CD4-positive, alpha-beta T cell treated with Interleukin-17A for 4 hours (primary cell): ENCODE results near the gene GPC5.

Experiments
- DNase-seq: peaks from one replicate; pipeline ENCODE4 v3.0.0-alpha.2; 2020; ENCODE audit warnings: mixed read lengths

Gene GPC5

GRCh38 chr13:91596842-91597241 is 198.4 kb downstream of the GPC5 start:
- no peak for DNase-seq

GRCh38 chr13:91598655-91599054 is 200.2 kb downstream of the GPC5 start:
- DNase-seq = no peak

DNA sequence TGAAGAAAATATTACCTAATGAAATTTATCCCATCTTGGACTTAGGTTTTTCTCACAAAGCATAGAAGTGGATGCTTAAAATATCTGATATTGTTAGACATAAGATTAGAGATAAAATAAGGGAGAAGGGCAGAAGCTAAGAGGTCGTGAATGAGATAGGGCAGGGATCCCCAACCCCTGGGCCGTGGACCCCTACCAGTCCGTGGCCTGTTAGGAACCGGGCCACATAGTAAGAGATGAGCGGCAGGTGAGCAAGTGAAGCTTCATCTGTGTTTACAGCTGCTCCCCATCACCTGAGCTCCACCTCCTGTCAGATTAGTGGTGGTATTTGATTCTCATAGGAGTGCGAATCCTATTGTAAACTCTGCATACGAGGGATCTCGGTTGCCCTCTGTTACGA is 202.9 kb downstream of the GPC5 start:
- DNase-seq = no peak

GRCh38 chr13:91601807-91602206 is 203.4 kb downstream of the GPC5 start:
- no peak for DNase-seq

DNA sequence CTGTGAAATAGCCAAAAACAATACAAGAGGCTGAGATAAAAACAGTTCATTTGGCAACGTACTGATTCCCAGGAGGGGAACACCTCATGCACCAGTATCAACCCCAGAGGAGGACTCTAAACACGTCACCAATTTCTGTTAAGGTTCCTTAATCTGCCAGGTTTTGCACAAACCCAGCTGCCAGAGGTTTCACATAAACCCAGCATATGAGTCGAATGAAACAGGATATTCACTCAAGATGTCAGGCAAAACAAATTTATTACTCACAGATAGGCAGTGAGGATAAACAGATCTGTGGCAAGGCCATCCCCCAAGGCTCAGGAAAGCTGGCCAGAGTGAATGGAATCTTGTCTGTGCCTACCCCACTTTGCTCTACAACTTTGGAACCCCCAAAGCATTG is 210.9 kb downstream of the GPC5 start:
- DNase-seq = no peak

GRCh38 chr13:91618315-91618714 is 219.9 kb downstream of the GPC5 start:
- DNase-seq = no peak

GRCh38 chr13:91620670-91621141 is 222.3 kb downstream of the GPC5 start:
- DNase-seq = no peak

- no peak for DNase-seq
Observed at GRCh38 chr13:91621161-91621560, 222.7 kb downstream of the GPC5 start.

DNA sequence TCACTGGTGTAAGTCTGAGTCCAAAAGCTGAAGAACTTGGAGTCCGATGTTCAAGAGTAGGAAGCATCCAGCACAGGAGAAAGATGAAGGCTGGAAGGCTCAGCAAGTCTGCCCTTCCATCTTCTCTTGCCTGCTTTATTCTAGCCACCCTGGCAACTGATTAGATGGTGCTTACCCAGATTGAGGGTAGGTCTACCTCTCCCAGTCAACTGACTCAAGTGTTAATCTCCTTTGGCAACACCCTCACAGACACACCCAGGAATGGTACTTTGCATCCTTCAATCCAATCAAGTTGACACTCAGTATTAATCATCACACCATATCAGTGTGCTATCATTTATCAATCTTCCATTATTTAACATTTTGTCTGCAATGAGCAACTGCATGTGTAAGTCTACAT is 223.5 kb downstream of the GPC5 start:
- DNase-seq = no peak

GRCh38 chr13:91622778-91623550 is 224.5 kb downstream of the GPC5 start:
- DNase-seq = no peak

DNA sequence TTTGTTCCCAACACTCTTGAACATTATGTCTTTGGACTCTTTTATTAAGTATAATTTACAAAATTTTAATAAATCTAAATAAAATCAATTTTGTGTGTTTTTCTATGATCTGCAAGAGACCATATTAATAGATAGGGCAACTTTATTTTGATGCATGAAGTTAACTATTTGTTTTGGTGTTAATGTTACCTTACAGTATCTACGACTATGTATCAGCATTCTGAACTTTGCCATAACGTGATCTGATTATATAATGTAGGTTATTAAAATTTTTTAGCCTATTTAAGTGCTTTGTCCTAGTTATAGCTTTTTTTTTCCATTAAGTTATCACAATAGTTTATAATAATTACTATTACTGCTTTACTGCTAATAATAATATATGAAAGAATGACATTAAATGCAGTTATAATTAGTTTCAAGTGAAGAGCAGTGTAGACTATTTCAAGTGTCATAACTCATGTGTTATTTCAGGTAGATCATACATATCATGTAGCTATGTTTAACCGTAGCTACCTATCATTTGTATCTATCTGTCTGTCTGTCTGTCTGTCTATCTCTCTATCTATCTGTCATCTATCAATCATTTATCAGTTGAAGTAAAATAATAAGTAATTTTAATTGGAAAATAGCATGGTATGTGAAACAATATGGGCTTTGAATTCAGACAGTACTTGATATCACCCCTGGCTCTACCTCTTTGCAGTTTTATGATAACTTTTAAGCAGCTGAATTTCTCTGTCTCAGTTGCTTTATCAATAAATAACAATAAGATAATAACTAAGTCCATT is 229.7 kb downstream of the GPC5 start:
- DNase-seq = no peak

DNA sequence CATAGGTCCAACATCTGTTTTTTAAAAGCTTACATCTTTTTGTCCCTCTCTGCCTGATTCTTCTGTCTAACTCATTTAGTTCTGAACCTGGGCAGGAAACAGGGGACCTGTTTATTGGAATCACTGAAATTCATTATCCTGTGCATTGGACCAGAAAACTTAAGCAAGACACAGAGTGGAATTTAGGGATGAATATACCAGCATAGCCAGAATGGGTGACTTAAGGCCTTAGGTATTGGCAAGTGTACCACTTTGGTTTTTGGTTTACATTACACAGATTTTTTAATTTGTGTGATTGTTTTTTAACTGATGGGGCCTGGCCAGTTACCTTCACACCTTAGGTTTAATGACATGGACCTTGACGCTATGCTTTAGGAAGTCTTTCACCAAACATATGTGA is 232.5 kb downstream of the GPC5 start:
- DNase-seq = no peak

GRCh38 chr13:91632086-91632485 is 233.7 kb downstream of the GPC5 start:
- DNase-seq = no peak

- no peak for DNase-seq
Observed at GRCh38 chr13:91639330-91639729, 240.9 kb downstream of the GPC5 start.

DNA sequence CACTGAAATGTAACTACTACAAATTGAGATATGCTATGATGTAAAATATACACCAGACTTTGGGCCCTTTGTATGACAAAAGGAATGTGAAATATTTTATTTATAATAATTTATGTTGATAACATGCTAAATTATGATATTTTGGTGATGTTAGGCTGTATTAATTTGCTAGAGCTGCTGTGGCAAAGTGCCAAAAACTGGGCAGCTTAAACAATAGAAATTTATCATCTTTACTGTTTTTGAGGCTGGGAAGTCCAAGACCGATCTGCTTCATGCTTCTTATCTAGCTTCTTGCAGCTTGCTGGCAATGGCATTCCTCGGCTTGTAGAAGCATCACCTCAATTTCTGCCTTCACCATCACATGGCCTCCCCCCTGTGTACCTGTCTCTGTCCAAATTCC is 245.0 kb downstream of the GPC5 start:
- DNase-seq = no peak

DNA sequence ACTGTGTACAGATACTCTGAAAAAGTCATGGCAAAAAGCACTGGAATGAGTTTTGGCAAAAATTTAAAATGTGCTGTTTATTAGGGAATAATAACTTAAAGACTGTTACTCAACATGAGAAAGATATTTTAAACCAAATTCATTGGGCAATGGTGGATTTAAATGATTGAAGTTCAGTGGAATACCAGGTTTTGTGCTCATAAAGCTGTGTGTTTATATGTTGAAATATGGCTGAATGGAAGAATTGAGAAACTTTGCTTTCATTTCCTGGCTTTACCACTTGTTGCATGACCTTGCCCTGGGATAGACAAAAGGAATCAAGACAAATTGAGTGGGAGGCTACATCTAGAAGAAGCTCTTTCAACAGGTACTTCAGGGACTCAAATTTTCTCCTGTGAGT is 246.4 kb downstream of the GPC5 start:
- no peak for DNase-seq

DNA sequence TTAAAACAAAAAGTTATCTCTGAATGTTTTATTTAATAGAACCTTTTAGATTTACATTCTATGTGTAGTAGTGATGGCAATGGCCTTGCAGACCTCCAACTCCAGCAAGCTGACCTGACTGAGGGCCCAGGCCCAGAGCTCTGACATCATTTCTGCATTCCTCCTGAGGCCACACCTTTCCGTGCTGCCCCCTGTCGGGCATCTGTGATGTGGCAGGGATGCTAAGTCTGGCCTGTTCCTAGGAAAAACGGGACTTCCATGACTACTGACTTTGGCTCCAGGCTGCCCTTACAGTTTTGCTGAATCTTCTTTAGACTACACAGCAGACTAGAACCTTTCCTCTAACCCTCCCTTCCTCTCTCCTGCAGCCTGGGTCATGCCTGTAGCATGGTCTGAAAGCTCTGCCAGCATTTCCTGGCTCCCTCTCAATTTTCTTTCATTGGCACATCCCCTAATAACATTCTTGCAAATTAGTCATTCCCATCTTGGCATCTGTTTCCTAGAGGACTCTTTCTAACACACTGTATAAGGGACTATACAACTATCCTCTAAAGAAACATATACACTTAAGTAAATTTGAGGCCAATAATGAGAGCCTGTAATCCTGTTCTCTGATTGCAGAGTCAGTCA is 249.1 kb downstream of the GPC5 start:
- no peak for DNase-seq

DNA sequence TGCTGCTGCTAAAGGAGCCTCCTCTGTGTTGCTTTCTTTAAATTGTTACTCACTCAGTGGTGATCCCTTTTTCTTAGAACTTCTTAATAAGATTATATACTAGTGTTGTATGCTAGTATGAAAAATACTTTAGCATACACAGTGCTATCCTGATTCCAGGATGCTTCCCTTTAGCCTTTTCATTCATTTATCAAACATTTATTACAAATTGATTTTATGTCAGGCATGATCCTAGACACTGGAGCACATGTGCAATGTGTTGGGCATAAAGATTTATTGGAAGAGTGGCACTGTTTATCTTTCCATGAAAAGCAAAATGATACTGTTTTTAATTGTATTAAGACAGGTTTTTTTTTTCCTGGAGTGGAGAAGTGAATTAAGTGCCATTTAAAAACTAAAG is 249.6 kb downstream of the GPC5 start:
- DNase-seq = no peak

DNA sequence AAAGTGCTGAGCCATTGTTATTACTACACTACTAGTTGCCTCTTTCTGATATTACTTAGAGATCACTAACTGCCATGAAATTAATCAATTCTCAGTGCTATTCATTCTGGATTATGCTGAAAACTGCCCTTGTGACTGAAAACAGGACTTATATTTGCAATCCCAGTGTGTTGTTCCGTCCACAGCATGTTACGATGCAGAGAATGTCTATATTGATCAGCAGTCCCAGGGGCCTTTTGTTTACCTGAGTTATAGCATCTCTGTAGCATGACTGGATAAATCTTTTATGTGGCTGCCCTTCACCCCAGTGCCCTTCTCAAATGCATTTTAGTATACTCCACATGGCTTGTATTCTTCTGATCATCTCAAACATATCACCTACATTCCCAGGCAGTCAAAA is 251.0 kb downstream of the GPC5 start:
- DNase-seq = no peak

GRCh38 chr13:91652404-91653301 is 254.2 kb downstream of the GPC5 start:
- DNase-seq = no peak

DNA sequence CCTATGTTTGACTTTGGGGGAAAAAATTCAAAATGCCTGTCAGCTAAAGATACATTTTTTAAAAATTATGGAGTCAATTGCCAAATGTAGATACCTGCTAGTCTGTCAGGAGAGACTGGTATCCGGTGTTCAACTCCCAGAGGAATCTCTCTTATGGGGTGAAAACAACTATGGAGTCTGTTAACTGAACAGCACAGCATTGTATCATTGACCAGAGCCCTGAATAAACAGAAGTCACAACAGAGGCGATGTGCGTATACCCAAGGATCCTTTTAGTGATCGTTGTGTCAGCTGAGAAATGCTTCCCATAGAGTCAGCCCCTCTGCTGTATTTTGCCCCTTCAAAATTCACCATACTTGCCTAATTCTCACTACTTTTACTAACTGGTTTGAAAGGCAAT is 257.3 kb downstream of the GPC5 start:
- no peak for DNase-seq

DNA sequence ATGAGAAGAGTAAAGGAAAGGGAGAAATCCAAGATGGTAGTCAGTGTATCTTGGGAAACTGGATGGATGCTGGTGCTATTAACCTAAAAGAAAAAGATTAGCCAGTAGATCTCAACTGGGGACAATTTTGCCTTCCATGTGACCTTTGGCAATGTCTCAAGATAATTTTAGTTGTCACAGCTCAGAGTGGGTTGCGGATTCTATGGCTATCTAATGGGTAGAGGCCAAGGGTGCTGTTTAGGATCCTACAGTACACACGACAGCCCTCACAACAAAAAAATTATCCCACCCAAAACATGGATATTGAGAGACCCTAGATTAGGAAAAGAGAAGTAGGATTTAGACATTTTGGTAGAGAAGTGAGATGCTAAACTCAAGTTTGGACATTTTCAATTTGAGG is 258.9 kb downstream of the GPC5 start:
- no peak for DNase-seq
